ENCODE data around the gene ROCK2.

DNA sequence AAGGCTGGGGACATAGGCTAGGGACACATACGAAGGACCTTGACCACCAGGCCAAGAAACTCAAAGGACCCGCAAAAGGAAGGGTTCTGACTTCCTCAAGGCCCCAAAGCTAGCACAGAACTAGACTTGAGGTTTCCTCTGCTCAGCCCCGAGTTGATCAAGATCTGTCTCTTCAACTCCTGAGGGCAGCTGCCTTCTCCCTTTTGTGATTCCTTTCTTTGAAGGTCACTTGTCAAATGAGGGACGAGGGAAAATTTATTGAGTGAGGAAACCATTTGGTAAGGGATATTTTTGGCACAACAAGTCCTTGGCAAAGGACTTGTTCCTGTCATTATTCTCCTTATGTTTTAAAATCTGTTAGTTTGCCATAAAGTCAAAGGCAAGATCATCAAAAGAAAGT is 12.3 kb upstream of the ROCK2 start:
- TF ChIP-seq, protein P1, sequence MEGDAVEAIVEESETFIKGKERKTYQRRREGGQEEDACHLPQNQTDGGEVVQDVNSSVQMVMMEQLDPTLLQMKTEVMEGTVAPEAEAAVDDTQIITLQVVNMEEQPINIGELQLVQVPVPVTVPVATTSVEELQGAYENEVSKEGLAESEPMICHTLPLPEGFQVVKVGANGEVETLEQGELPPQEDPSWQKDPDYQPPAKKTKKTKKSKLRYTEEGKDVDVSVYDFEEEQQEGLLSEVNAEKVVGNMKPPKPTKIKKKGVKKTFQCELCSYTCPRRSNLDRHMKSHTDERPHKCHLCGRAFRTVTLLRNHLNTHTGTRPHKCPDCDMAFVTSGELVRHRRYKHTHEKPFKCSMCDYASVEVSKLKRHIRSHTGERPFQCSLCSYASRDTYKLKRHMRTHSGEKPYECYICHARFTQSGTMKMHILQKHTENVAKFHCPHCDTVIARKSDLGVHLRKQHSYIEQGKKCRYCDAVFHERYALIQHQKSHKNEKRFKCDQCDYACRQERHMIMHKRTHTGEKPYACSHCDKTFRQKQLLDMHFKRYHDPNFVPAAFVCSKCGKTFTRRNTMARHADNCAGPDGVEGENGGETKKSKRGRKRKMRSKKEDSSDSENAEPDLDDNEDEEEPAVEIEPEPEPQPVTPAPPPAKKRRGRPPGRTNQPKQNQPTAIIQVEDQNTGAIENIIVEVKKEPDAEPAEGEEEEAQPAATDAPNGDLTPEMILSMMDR (IDR thresholded peaks at IDR 0.05), result no peak
- no peak for TF ChIP-seq POLR2AphosphoS5 (IDR thresholded peaks at IDR 0.05)

Measured in sigmoid colon (tissue), 4 donors.